Spleen (tissue), 11 donors: ENCODE measurements around the gene ST3GAL3. TPM values are rescaled to one million over a fixed set of nuclear protein-coding genes. Genes with fewer than 3 reads are reported as not detected.

ENCODE experiments used
- DNase-seq: peaks from one replicate; pipeline ENCODE4 v3.0.0-alpha.2; 2020
- H3K27ac ChIP-seq, 8 donors: fragments of 200-600 bp; sonication (generic) in 7 of 8; 1 replicate in 4 of 8; 2 replicates in 4 of 8; pipeline versions ENCODE4 v1.5.0 to v1.8.0; 2016 to 2021; ENCODE audit warnings: inconsistent platforms in 4 of 8, mild to moderate bottlenecking in 4 of 8, moderate library complexity in 1 of 8
- H3K27me3 ChIP-seq, 7 donors: fragments of 200-600 bp; sonication (generic) in 6 of 7; replicated peaks in 1 of 7; 1 replicate in 4 of 7; 2 replicates in 3 of 7; pipeline versions ENCODE4 v1.5.0 to v1.8.0; 2016 to 2021; ENCODE audit warnings: inconsistent platforms in 3 of 7, mild to moderate bottlenecking in 1 of 7
- H3K36me3 ChIP-seq, 6 donors: fragments of 200-600 bp; sonication (generic) in 5 of 6; 1 replicate in 4 of 6; 2 replicates in 2 of 6; pipeline versions ENCODE4 v1.5.0 to v1.8.0; 2016 to 2021; ENCODE audit warnings: inconsistent platforms in 2 of 6
- H3K4me1 ChIP-seq, 6 donors: fragments of 200-600 bp; sonication (generic) in 5 of 6; 1 replicate in 3 of 6; 2 replicates in 3 of 6; pipeline versions ENCODE4 v1.5.0 to v1.8.0; 2016 to 2021; ENCODE audit warnings: inconsistent platforms in 3 of 6
- H3K4me3 ChIP-seq, 8 donors: fragments of 200-600 bp; sonication (generic) in 7 of 8; 1 replicate in 4 of 8; 2 replicates in 4 of 8; pipeline versions ENCODE4 v1.5.0 to v1.8.0; 2016 to 2021; ENCODE audit warnings: inconsistent platforms in 4 of 8, mild to moderate bottlenecking in 4 of 8, moderate library complexity in 2 of 8
- H3K9me3 ChIP-seq, 8 donors: fragments of 200-600 bp; sonication (generic) in 7 of 8; 1 replicate in 4 of 8; 2 replicates in 4 of 8; pipeline versions ENCODE4 v1.5.0 to v1.8.0; 2016 to 2021; ENCODE audit warnings: inconsistent platforms in 4 of 8
- CTCF ChIP-seq, 11 experiments: fragments of 200-600 bp in 7 of 11; fragments of 450-650 bp in 4 of 11; sonication (generic) in 4 of 11; IDR thresholded peaks in 8 of 11; conservative IDR thresholded peaks in 3 of 11; 1 replicate in 7 of 11; 2 replicates in 4 of 11; pipeline versions ENCODE4 v1.4.0 to v1.8.0; 2016 to 2021; ENCODE audit warnings: antibody characterized with exemption in 11 of 11, inconsistent platforms in 4 of 11, mild to moderate bottlenecking in 1 of 11
- POLR2A ChIP-seq, 3 donors: fragments of 450-650 bp; IDR thresholded peaks; one replicate each; pipeline ENCODE4 v1.5.1; 2017; ENCODE audit warnings: antibody characterized with exemption in 3 of 3, mild to moderate bottlenecking in 1 of 3
- POLR2AphosphoS5 ChIP-seq, 3 donors: sonication (generic); formaldehyde crosslinking; IDR thresholded peaks; one replicate each; pipeline ENCODE4 v1.5.1; 2017; ENCODE audit warnings: antibody characterized with exemption in 3 of 3
- WGBS, 5 donors: extraction: QIAGEN DNeasy Blood & Tissue Kit in 3 of 5; methylation state at CpG; one replicate each; pipeline versions ENCODE4 v1.1.5 to v1.1.7; 2013 to 2018; 5-methylcytosine and 5-hydroxymethylcytosine counted together
- intact Hi-C: fragments of 100-400 bp; cut with DNase I; formaldehyde crosslinking; loops from one replicate; pipeline ENCODE4 v1.15.0; 2023; ENCODE audit warnings: low total_unique reads
- polyA plus RNA-seq, 3 donors: library from polyadenylated mRNA; stranded (reverse); fragments of 200-250 nt; gene quantifications; one replicate each; pipeline ENCODE4 v1.2.1, GENCODE V29; 2013
- total RNA-seq, 7 donors: library from RNA; depleted of rRNA in 3 of 7; stranded (reverse); fragments of >200 nt in 3 of 7; fragmentation: NEBNext Ultra II Directional in 4 of 7; extraction: Animal tissue kit (Norgen Biotek cat#: 25700) in 4 of 7; gene quantifications; one replicate each; pipeline versions ENCODE4 v1.1.0 to v1.2.1, GENCODE V29; 2016 to 2021
- donor health status: healthy with polysubstance abuse.
- donor health status: DM: no; HTN: no; CAD: no; lungs with moderate emphysema.
- donor health status: DM: no; HTN: no; CAD: no.
- donor health status: Bipolar disorder and iron deficiency.
- donor health status: healthy.
- donor health status: DM: no; HTN: no; CAD: no.
- donor health status: DM: yes; HTN: yes; CAD: no.

Gene ST3GAL3
- total and polyA plus RNA-seq, 10 donors: 6.4 to 34.3 (median 21.0) TPM

- no peak overlapping the region for H3K4me3 ChIP-seq
- no peaks in the 10 kb centered on the region for H3K4me1 ChIP-seq
- H3K27ac ChIP-seq: no peak overlapping the region
- peaks cover 0 to 50% (median 0%) of the 10 kb centered on the region in 6 donors for H3K36me3 ChIP-seq
- no peaks in the 10 kb centered on the region for H3K9me3 ChIP-seq
- TF ChIP-seq POLR2AphosphoS5 (IDR thresholded peaks at IDR 0.05) (no peak), CTCF (IDR thresholded peaks at IDR 0.05 in 8 of 11, conservative IDR thresholded peaks at IDR 0.05 in 3 of 11) (no peak)
- intact Hi-C loops: no loop called here
- DNase-seq: no peak
- H3K27me3 ChIP-seq: no peaks in the 10 kb centered on the region
- 91 to 99% (median 95%) methylated on average over 5 of the region's 5 CpGs for WGBS, 5 donors
These were observed 201.5 kb downstream of the ST3GAL3 start for GRCh38 chr1:43908858-43909257.

DNA sequence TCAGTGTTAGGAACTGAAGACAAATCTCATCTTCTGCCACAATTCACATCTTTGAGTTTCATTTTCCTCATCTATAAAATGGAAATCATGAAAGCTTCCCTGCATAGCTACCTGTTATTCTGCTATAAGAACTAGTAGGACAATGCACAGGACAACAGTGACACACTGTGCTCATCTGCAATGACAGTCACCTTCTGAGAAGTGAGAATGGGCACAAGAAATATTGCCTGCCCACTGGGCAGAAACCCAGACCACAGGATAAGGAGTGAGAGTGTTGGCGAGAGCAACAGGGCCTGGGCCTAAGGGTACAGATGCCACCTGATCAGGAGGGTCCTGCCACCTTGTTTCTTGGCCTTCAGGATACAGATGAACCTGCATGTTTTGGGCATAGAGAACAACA is 203.0 kb downstream of the ST3GAL3 start:
- no peaks in the 10 kb centered on the region for H3K9me3 ChIP-seq
- H3K27ac ChIP-seq: no peak overlapping the region
- intact Hi-C loops: no loop called here
- DNase-seq: no peak
- H3K27me3 ChIP-seq: no peaks in the 10 kb centered on the region
- H3K36me3 ChIP-seq: peaks cover 0 to 55% (median 0%) of the 10 kb centered on the region in 6 donors
- TF ChIP-seq POLR2A (IDR thresholded peaks at IDR 0.05) (no peak), POLR2AphosphoS5 (IDR thresholded peaks at IDR 0.05) (no peak), CTCF (IDR thresholded peaks at IDR 0.05 in 8 of 11, conservative IDR thresholded peaks at IDR 0.05 in 3 of 11) (no peak)
- WGBS, 5 donors: 81 to 93% (median 90%) methylated on average over 1 of the region's 1 CpG
- no peaks in the 10 kb centered on the region for H3K4me1 ChIP-seq
- no peak overlapping the region for H3K4me3 ChIP-seq

GRCh38 chr1:43912607-43913006 is 205.3 kb downstream of the ST3GAL3 start:
- Histone ChIP-seq H3K4me3 (no peak overlapping the region), H3K27ac (no peak overlapping the region), H3K4me1 (no peaks in the 10 kb centered on the region), H3K36me3 (peaks cover 0 to 45% (median 0%) of the 10 kb centered on the region in 6 donors), H3K27me3 (no peaks in the 10 kb centered on the region), H3K9me3 (no peaks in the 10 kb centered on the region)
- DNase-seq: no peak
- intact Hi-C loops: no loop called here
- TF ChIP-seq CTCF (IDR thresholded peaks at IDR 0.05 in 8 of 11, conservative IDR thresholded peaks at IDR 0.05 in 3 of 11): no peak
- no peak for TF ChIP-seq POLR2A (IDR thresholded peaks at IDR 0.05)
- no peak for TF ChIP-seq POLR2AphosphoS5 (IDR thresholded peaks at IDR 0.05)
- 78 to 92% (median 84%) methylated on average over 2 of the region's 2 CpGs for WGBS, 5 donors

- intact Hi-C loops: no loop called here
- H3K4me3 ChIP-seq: no peak overlapping the region
- no peaks in the 10 kb centered on the region for H3K27me3 ChIP-seq
- peaks cover 0 to 41% (median 0%) of the 10 kb centered on the region in 6 donors for H3K36me3 ChIP-seq
- no peak for TF ChIP-seq POLR2AphosphoS5 (IDR thresholded peaks at IDR 0.05)
- no peak for TF ChIP-seq CTCF (IDR thresholded peaks at IDR 0.05 in 8 of 11, conservative IDR thresholded peaks at IDR 0.05 in 3 of 11)
- TF ChIP-seq POLR2A (IDR thresholded peaks at IDR 0.05): no peak
- H3K4me1 ChIP-seq: no peaks in the 10 kb centered on the region
- 71 to 89% (median 85%) methylated on average over 7 of the region's 7 CpGs for WGBS, 5 donors
- H3K27ac ChIP-seq: no peak overlapping the region
- DNase-seq: no peak
- no peaks in the 10 kb centered on the region for H3K9me3 ChIP-seq
These were observed 205.7 kb downstream of the ST3GAL3 start for GRCh38 chr1:43913051-43913501.
